PFSK-1 (cell line): ENCODE data around the gene CAMKV.

Experiments used
- FOXP2 ChIP-seq: optimal IDR thresholded peaks from 2 replicates; pipeline ENCODE3; 2011; ENCODE audit warnings: borderline replicate concordance, control low read depth, inconsistent platforms; ENCODE audit not compliant: insufficient read depth; ENCODE audit errors: extremely low read length, extremely low read depth
- POLR2AphosphoS5 ChIP-seq: IDR thresholded peaks from 2 replicates; pipeline ENCODE4 v1.6.1; 2012; ENCODE audit warnings: low read depth, mild to moderate bottlenecking, control low read depth, low read length, moderate library complexity
- SIN3A ChIP-seq: IDR thresholded peaks from 2 replicates; pipeline ENCODE4 v1.6.1; 2012; ENCODE audit warnings: mild to moderate bottlenecking, low read length, moderate library complexity, borderline replicate concordance; ENCODE audit not compliant: insufficient read depth
- TAF1 ChIP-seq: IDR thresholded peaks from 2 replicates; pipeline ENCODE4 v1.6.1; 2012; ENCODE audit warnings: low read length, control low read depth, borderline replicate concordance; ENCODE audit not compliant: insufficient read depth
- TF ChIP-seq, protein P1 (sequence below), 2 experiments: IDR thresholded peaks; 2 replicates each; pipeline versions ENCODE4 v1.6.1 to v1.8.0; 2011 to 2012; ENCODE audit warnings: low read depth in 2 of 2, low read length in 2 of 2, control low read depth in 1 of 2, inconsistent platforms in 1 of 2, mild to moderate bottlenecking in 1 of 2, moderate library complexity in 1 of 2; ENCODE audit not compliant: insufficient read depth in 1 of 2

Gene CAMKV

DNA sequence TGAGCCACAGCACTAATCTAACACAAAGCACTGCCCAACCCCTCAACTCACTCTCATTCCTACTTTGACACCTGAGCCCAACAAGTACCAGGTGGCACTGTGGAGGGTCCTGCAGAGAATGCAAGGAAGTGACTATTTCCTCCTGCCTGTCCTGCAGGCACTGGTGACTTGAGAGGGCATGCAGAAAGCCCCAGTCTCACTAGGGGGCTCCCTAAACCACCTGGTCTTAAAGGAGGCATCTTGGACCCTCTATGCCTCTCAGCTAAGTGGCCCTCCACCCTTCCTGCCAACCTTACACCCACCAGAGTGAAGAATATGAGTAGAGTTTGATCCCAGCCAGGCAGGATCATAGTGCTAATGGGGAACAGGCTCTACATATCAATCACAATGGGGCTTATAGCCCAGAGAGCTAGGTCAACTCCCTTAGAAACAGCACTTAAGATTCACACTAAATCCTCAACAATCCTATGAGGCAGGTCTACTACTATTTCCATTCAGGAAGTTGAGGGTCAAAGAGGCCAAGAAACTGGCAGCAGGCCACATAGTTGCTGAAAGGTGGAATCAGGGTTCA, 28.5 kb downstream of the CAMKV start:
- TF ChIP-seq FOXP2 = no peak

DNA sequence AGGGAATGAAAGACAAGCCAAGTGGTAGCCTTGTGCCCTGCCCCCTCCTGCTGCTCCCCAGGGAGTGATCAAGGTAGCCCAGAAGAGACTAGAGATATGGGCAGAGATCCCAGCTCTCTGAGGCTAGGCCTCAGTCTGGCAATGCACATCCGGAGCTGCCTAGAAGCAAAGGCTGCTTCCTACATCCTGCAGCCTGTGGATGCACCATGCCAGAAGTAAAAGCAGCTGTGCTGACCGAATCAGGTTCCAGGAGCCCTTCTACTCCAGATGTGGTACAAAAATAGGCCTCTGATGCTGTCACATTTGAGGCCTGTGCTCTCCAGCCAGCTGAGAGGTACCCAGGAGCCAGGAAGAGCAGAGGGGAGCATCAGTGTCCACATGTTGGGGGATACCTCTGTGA, 29.3 kb downstream of the CAMKV start:
- TF ChIP-seq, protein P1, sequence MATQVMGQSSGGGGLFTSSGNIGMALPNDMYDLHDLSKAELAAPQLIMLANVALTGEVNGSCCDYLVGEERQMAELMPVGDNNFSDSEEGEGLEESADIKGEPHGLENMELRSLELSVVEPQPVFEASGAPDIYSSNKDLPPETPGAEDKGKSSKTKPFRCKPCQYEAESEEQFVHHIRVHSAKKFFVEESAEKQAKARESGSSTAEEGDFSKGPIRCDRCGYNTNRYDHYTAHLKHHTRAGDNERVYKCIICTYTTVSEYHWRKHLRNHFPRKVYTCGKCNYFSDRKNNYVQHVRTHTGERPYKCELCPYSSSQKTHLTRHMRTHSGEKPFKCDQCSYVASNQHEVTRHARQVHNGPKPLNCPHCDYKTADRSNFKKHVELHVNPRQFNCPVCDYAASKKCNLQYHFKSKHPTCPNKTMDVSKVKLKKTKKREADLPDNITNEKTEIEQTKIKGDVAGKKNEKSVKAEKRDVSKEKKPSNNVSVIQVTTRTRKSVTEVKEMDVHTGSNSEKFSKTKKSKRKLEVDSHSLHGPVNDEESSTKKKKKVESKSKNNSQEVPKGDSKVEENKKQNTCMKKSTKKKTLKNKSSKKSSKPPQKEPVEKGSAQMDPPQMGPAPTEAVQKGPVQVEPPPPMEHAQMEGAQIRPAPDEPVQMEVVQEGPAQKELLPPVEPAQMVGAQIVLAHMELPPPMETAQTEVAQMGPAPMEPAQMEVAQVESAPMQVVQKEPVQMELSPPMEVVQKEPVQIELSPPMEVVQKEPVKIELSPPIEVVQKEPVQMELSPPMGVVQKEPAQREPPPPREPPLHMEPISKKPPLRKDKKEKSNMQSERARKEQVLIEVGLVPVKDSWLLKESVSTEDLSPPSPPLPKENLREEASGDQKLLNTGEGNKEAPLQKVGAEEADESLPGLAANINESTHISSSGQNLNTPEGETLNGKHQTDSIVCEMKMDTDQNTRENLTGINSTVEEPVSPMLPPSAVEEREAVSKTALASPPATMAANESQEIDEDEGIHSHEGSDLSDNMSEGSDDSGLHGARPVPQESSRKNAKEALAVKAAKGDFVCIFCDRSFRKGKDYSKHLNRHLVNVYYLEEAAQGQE (IDR thresholded peaks at IDR 0.05; ENCODE audit: insufficient read depth in 1 of 2, low read depth in 2 of 2, low read length in 2 of 2) = no peak
- TF ChIP-seq SIN3A = no peak
- no peak for TF ChIP-seq FOXP2

DNA sequence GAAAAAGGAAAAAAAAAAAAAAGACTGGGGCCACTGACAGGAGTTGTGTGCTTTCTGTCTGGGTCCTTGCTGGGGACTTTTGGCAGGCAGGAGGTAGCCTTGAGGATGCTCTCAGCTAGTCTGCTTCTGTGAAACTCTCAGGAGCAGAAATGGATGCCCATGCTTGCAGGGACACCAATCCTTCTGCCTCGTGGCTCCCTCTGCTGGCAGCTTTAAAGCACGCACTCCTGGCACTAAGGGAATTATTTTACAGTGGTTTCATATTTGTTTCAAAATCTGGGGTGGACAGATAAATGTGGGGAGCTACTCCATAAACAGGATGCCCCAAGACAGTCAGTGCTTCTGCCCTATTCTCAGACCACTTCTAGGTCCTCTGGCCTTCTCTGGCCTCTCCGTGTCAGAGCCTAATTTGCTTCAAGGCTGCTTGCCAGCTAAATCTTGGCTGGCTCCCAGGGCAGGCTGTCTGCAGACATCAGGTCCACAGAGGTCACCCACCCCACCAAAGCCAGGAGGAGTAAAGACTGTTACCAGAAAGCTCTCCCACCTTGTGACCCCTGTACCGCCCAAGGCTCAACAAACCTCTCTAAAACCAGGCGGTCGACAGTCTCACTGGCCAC, 30.4 kb downstream of the CAMKV start:
- TF ChIP-seq POLR2AphosphoS5 (peak; percentile 13; the same call in 1 of the 2 replicates), SIN3A (no peak)

DNA sequence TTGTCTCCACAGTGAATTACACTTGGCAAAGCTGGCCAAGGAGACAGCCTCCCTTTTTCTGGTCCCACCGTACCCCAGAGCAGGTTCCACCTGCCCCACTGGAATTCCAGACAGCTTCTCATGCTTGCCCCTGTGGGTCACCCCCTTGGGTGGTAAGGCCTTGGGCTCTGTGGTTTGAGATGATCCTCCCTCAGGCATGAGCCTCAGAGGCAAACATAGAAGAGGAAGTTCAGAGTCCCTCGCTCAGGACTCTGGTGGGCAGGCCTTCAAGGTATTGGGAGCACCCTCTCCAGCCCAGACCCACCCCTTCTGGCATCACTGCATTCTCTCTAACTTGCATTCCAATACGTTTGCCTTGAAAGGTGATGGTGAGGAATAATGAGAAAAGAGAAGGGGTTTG, 38.4 kb downstream of the CAMKV start:
- TF ChIP-seq POLR2AphosphoS5 (no peak), FOXP2 (no peak), SIN3A (no peak)
- TF ChIP-seq, protein P1 (IDR thresholded peaks at IDR 0.05; ENCODE audit: insufficient read depth in 1 of 2, low read depth in 2 of 2, low read length in 2 of 2) = no peak

DNA sequence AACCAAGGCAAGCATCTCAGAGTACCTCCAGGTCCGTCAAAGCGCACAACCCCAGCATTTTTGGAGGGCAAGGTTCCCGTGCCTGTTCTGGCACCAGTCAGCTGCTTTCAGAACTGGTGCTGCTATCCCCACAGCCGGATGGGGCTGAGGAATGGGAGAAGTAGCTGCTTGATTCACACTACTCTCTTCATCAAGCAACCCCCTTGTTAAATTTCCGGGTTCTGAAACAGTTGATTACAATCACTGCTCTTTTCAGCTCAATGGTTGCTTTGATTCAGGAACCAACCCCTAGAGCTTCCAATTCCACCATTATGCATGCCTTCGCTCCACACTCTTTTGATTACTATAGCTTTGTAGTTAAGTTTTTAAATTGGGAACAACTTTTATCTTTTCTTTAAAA, 43.7 kb downstream of the CAMKV start:
- no peak for TF ChIP-seq SIN3A
- TF ChIP-seq, protein P1 (IDR thresholded peaks at IDR 0.05; ENCODE audit: insufficient read depth in 1 of 2, low read depth in 2 of 2, low read length in 2 of 2) = no peak
- TF ChIP-seq POLR2AphosphoS5 = no peak
- TF ChIP-seq FOXP2 = no peak
- no peak for TF ChIP-seq TAF1

DNA sequence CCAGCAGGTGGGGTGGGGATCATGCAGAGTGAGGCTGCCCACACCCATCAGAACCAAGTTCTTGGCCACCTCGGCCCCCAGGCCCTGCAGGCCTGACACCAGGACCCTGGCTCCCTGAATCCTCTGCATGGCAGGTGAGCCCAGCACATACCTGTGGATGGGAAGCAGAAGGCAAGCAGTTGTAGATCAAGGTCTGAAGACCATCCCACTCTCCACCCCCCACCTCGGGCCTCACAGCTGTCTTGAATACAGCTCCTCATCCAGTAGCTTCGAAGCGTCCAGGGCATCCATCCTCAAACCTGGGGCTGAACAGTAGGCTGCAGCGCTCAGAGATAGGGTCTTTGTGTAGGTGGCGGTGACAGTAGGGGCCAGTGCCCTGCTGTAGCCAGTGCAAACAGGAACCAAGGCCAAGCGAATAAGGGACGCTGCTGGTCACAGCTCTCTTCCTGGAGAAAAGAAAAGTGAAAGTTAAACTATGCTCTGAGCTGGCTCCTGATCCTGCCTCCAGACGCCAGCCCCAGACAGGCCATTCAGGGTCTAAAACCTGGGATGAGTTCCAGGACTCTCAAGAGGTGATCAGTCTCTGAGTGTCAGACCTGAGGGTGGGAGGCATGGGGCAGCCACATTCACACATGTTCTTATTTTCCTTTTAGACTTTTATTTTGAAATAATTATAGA, 56.1 kb downstream of the CAMKV start, which contains the start of gene UBA7:
Gene UBA7, minus strand, starts transcription at position 457 of the 678 bp plus-strand sequence. Its CDS starts 166 bp downstream, at position 291.
- TF ChIP-seq TAF1 (no peak), POLR2AphosphoS5 (no peak), FOXP2 (no peak), SIN3A (no peak)
- TF ChIP-seq, protein P1 (IDR thresholded peaks at IDR 0.05; ENCODE audit: insufficient read depth in 1 of 2, low read depth in 2 of 2, low read length in 2 of 2) = no peak
